Stimulated activated CD4-positive, alpha-beta T cell treated with anti-CD3 and anti-CD28 coated beads, Interleukin-1b, Interleukin-23, amount 100 ng/mL, for 48 hours (primary cell): ENCODE results near the gene PRKCE.
"Not testable (repeated sequence)": the region's sequence is repeated elsewhere in the genome, so short reads cannot be mapped to it uniquely, and the experiment has no call there.

Experiments used
- DNase-seq: peaks from one replicate; pipeline ENCODE4 v3.0.0-alpha.2; 2020

Gene PRKCE

DNA sequence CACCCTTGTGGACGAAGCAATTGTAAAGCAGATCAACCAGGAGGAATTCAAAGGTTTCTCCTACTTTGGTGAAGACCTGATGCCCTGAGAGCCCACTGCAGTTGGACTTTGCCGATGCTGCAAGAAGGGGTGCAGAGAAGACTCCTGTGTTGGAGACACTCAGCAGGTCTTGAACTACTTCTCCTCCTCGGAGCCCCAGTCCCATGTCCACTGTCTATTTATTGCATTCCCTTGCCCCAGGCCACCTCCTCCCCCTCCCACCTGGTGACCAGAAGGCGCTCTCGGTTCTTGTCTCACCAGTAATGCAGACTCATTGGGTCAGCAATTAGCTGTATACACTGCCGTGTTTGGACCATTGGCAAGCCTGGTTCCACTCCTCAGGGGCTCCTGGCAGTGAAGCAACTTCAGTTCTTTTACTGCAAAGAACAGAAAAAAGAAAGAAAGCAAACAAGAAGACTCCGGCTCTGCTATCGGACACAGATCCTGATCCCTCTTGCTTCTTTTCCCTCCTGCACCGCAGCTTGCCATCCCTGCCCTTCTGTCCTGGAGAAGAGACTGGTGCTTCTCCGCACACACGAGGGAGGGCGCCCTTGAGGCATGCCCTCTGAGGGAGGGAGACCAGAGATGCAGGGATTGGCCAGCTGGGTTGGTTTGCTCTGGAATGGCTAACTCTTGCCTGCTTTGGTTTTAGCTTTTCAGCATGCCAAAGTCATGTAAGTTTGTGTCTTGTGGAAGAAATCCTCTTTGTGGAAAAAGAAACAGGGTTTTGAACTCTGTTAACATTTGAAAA lies 533.5 kb downstream of the PRKCE start:
- no peak for DNase-seq

- peak; percentile 25 for DNase-seq
Observed at GRCh38 chr2:46187112-46187618, 535.7 kb downstream of the PRKCE start.

DNA sequence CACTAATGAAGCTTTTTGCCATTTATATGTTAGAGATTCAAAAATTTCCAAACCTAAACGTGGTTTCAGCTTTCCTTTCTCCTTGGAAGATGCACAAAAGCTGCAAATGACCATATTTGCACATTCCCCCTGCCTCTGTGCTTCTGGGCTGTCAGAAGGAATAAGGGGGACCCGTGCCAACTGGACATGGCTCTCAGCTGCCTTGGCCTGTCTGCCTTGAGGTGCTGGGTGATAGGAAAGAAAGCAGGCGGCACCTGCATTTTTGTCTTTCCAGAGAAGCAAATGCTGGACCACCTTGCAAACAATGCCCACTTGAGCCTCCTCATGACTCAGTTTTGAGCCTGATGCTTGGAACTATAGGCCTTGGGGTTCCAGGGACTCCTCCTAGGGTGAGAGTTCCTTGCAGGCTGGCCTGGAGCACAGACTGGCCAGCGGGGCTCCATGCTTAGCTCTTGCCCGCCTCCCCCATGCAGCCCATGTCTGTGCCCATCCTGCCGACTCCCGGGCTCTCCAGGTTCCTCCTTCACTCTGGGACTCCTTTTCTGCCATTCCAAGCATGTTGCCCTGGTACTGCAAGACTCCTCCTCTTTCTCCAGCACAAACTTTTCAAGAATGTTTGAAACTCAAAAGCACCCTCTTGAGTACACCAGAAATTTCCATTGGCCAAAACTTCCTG lies 536.7 kb downstream of the PRKCE start:
- DNase-seq, result no peak

DNA sequence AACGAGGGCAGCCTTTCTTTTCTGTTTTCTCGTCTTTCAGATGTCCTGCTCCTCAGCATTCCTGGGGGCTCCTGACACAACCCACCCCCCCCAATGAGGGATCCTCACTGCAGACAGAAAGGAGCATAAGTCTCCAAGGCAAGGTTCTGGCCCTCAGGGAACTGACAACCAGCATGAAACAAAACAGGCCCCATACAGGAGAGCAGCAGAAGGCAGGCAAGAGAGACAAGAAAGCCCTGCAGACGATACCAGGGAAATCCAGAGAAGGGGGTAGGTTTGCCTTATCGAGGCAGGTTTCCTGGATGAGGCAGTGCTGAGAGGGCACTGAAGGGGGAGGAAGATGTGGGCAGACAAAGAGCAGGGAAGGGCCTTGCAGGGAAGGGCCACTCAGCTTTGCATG lies 541.9 kb downstream of the PRKCE start:
- DNase-seq, result no peak

DNA sequence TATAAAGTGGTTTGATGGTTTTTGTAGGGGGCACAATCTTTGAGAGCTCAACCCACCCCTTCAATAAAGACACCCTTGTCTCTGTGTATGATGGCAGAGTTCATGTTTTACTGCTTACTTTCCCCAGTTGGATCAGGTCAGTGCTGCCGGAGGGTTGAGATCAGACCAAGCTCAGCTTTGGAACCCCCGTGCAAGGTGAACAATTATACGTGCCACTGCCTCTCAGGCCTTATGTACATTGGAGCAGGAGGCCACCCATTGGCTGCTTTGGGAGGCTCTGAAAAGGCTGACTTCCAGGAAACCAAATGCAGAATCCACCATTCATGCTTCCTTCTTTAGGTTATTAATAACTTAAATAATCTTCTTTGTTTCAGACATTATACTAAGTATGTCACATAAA lies 542.4 kb downstream of the PRKCE start:
- no peak for DNase-seq

DNA sequence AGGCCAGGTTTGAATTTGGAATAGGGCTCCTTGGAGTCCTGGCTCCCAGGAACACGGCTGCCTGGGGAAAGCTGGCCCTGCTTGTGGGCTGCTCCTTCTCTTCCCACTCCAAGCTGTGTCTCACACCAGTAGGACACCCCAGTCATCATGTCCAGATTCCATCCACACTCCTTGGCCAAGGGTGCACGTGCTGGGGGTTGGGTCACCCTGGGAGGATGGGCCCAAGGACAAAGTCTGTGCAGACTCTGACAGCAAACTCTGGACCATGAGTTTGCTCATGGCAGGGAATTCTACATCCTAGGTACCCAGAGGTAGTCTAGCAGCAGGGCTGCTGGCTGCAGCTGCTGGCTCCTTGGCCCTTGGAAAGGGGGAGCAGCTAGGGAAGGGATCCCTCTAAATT lies 543.4 kb downstream of the PRKCE start:
- DNase-seq, result no peak

GRCh38 chr2:46195819-46196218 lies 544.3 kb downstream of the PRKCE start:
- DNase-seq, result no peak

GRCh38 chr2:46196871-46197462 lies 545.5 kb downstream of the PRKCE start:
- no peak for DNase-seq

GRCh38 chr2:46197672-46198071 lies 546.2 kb downstream of the PRKCE start:
- no peak for DNase-seq

- DNase-seq, result no peak
Observed at GRCh38 chr2:46198164-46198883, 546.8 kb downstream of the PRKCE start.

GRCh38 chr2:46198966-46199365 lies 547.5 kb downstream of the PRKCE start:
- no peak for DNase-seq

GRCh38 chr2:46200100-46200690 lies 548.7 kb downstream of the PRKCE start:
- DNase-seq, result no peak

DNA sequence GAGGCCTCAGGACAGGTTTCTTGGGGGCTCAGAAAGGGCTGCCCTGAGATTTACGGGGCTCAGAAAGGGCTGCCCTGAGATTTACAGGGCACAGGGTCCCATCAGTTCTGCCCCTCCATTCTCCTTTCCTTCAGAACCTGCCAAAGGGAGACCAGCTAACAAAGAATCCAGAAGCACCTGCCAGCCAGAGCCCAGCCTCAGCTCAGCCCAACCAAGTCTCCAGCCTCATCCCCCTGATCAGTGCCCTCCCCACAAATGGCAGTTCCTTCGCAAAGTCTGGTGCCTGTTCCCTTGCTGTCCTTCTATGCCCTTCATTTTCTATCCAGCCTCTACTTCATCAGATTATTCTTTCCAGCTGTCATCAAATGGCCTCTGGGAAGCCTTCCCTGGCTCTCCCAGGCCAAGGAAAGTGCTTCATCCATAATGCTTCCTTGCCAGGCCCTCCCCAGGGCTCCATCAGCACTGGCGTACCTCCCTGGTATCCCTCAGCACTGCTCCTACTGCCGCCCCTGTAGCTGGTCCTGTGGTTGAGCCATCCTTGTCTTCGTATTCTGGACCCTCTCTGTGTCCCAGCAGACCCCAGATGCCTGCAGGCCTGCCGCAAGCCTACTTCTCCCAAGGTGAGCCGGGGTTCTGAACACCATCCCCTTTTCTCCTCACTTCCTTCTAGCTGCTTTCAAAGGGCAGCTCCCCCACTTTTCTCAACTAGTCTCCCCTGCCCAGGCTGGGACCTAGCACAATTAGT lies 549.6 kb downstream of the PRKCE start:
- no peak for DNase-seq

GRCh38 chr2:46202453-46202852 lies 551.0 kb downstream of the PRKCE start:
- no peak for DNase-seq

DNA sequence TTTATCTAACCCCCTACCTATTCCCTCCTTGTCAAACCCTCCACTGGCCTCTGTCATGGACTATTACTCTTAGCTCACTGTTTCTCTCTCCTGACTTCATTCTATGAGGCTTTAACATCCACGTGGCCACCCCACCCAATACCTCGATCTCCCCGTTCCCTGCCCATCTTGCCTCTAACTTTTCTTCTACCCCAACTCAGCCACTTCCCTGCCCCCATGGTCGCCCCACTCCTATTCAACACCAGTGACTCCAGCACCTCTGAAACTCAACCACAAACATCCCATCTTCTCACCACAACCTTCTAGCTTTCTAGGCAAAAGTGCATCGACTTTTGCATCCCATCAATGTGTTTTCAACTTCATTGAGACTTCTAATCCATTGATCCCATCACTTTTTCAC lies 551.5 kb downstream of the PRKCE start:
- no peak for DNase-seq

- DNase-seq, result not testable (repeated sequence)
Observed at GRCh38 chr2:46203636-46204035, 552.2 kb downstream of the PRKCE start.

DNA sequence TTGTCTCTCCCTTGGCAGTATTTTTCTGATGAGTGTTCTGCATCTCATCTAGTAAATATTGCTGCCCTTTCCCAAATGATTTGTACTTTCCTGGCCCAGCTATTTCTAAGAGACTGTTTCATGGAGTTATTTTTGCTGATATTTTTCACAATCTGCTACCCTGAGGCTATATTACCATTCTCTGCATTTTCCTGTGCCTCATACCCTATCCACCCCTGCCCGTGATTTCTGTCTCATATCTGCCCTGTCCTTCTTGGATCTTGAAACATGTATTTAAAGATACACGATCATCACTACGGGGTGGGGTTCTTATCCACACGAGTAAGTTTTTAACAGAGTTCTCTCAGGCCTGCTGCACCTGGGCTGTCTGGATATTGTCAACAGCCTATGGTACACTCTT lies 556.1 kb downstream of the PRKCE start:
- no peak for DNase-seq

DNA sequence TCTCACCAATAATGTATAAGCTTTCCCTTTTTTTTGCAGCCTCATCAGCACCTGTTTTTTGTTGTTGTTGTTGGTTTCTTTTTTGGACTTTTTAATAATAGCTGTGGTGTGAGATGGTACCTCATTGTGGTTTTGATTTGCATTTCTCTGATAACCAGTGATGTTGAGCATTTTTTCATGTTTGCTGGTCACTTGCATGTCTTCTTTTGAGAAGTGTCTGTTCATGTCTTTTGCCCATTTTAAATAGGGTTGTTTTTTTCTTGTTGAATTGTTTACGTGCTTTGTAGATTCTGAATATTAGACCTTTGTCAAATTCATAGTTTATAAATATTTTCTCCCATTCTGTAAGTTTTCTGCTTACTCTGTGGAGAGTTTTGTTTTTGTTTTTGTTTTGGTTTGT lies 557.3 kb downstream of the PRKCE start:
- no peak for DNase-seq

GRCh38 chr2:46210063-46210462 lies 558.6 kb downstream of the PRKCE start:
- no peak for DNase-seq

GRCh38 chr2:46211461-46211860 lies 560.0 kb downstream of the PRKCE start:
- no peak for DNase-seq

DNA sequence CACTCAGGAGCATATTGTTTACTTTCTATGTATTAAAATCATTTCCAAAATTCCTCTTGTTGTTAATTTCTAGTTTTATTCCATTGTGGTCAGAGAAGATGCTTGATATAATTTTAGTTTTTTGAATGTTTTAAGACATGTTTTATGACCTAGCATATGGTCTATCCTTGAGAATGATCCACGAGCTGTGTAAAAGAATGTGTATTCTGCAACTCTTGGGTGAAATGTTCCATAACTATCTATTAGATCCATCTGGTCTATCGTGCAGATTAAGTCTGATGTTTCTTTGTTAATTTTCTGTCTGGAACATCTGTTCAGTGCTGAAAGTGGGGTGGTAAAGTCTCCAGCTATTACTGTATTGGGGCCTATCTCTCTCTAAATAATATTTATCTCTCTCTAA lies 562.4 kb downstream of the PRKCE start:
- no peak for DNase-seq

GRCh38 chr2:46216213-46216612 lies 564.7 kb downstream of the PRKCE start:
- DNase-seq, result no peak
